CD8-positive, alpha-beta memory T cell (primary cell): ENCODE results near the gene MFAP1. TPM values are rescaled to one million over a fixed set of nuclear protein-coding genes. Genes with fewer than 3 reads are reported as not detected.

Source experiments
- CTCF ChIA-PET: fragments of 350-600 bp; sonication (Branson Sonifier 250); formaldehyde crosslinking; loops from one replicate; lab custom pipeline; 2021; ENCODE audit warnings: antibody characterized with exemption; lab: Charles Lee
- POLR2A ChIA-PET: fragments of 350-600 bp; sonication (Branson Sonifier 250); formaldehyde crosslinking; loops from one replicate; lab custom pipeline; 2021; ENCODE audit warnings: antibody characterized with exemption; lab: Charles Lee
- DNase-seq, 5 donors: peaks; one replicate each; pipeline versions ENCODE4 v3.0.0 to v3.0.0-alpha.2; 2020 to 2022; ENCODE audit warnings: mixed read lengths in 1 of 5
- H3K27ac ChIP-seq: one replicate; pipeline ENCODE4 v1.7.0; 2013; ENCODE audit warnings: low read depth, mild to moderate bottlenecking, low read length, moderate library complexity
- H3K27me3 ChIP-seq: 2 replicates; pipeline ENCODE4 v1.7.0; 2013; ENCODE audit warnings: low read length, mild to moderate bottlenecking; ENCODE audit not compliant: insufficient read depth, poor library complexity, severe bottlenecking
- H3K36me3 ChIP-seq: 2 replicates; pipeline ENCODE4 v1.7.0; 2013; ENCODE audit warnings: mild to moderate bottlenecking, low read length, moderate library complexity; ENCODE audit not compliant: insufficient read depth
- H3K4me1 ChIP-seq: 2 replicates; pipeline ENCODE4 v1.7.0; 2013; ENCODE audit warnings: mild to moderate bottlenecking, low read length, moderate library complexity; ENCODE audit not compliant: insufficient read depth
- H3K4me3 ChIP-seq: 2 replicates; pipeline ENCODE4 v1.7.0; 2013; ENCODE audit warnings: mild to moderate bottlenecking, low read length
- H3K9me3 ChIP-seq: 2 replicates; pipeline ENCODE4 v1.7.0; 2013; ENCODE audit warnings: mild to moderate bottlenecking, low read length
- H3K27ac Mint-ChIP-seq, 8 donors: one replicate each; pipeline ENCODE4 v1.8.0; 2020 to 2021; ENCODE audit warnings: mixed read lengths in 8 of 8, mild to moderate bottlenecking in 6 of 8, inconsistent platforms in 3 of 8, moderate library complexity in 3 of 8
- H3K27me3 Mint-ChIP-seq, 2 donors: one replicate each; pipeline ENCODE4 v1.8.0; 2020 to 2021; ENCODE audit warnings: mixed read lengths in 2 of 2, mild to moderate bottlenecking in 1 of 2, moderate library complexity in 1 of 2
- H3K36me3 Mint-ChIP-seq, 3 donors: one replicate each; pipeline ENCODE4 v1.8.0; 2020 to 2021; ENCODE audit warnings: mixed read lengths in 3 of 3, inconsistent platforms in 1 of 3, mild to moderate bottlenecking in 1 of 3
- H3K4me1 Mint-ChIP-seq, 3 donors: one replicate each; pipeline ENCODE4 v1.8.0; 2020 to 2021; ENCODE audit warnings: mixed read lengths in 3 of 3, inconsistent platforms in 1 of 3, mild to moderate bottlenecking in 1 of 3
- H3K4me3 Mint-ChIP-seq, 7 donors: one replicate each; pipeline ENCODE4 v1.8.0; 2020 to 2021; ENCODE audit warnings: mixed read lengths in 7 of 7, mild to moderate bottlenecking in 6 of 7, moderate library complexity in 4 of 7, inconsistent platforms in 2 of 7
- H3K9me3 Mint-ChIP-seq, 5 donors: one replicate each; pipeline ENCODE4 v1.8.0; 2020 to 2022; ENCODE audit warnings: mixed read lengths in 5 of 5, mild to moderate bottlenecking in 3 of 5, moderate library complexity in 2 of 5, inconsistent platforms in 1 of 5
- polyA plus RNA-seq: library from polyadenylated mRNA; unstranded; fragments of 300-500 nt; fragmentation: Illumina TruSeq; gene quantifications from one replicate; pipeline ENCODE4 v1.2.3, GENCODE V29; 2021
- total RNA-seq, 2 experiments: library from RNA; stranded (reverse); gene quantifications; one replicate each; pipeline ENCODE4 v1.2.3, GENCODE V29; 2021

The MFAP1 gene
- total and polyA plus RNA-seq, 3 experiments from 2014 or later: 16.8 to 50.1 (median 49.8) TPM

DNA sequence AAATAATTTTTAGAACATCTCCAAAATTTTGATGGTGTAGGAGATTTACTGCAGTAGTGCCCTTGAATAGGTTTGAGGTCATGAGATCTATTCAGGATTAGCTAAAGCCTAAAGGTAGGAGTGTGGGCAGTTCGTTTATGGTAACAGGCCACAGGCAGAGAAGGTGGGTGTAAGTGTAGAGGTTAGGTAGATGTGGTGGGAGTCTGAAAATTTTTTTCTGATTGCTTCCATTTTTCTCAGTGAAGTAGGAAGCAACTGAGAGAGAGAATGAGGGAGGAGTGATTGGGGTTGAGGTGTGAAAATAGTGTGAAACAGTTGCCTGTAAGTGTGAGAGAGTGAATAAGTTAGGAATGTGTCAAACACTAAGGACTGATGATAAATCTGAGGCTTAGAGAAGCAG, 45.5 kb downstream of the MFAP1 start:
- no peaks in the 10 kb centered on the region for H3K27me3 Mint-ChIP-seq
- H3K27ac Mint-ChIP-seq: peak overlapping the region in 3 of 8 donors; percentile 49 to 80 (median 67)
- Histone ChIP-seq H3K9me3 (no peaks in the 10 kb centered on the region), H3K27ac (no peak overlapping the region), H3K4me3 (no peak overlapping the region), H3K4me1 (peaks cover 16% of the 10 kb centered on the region), H3K27me3 (no peaks in the 10 kb centered on the region), H3K36me3 (no peaks in the 10 kb centered on the region)
- H3K36me3 Mint-ChIP-seq: peaks cover 0 to 5% (median 0%) of the 10 kb centered on the region in 3 donors
- POLR2A ChIA-PET: interaction anchor here (3.1 kb wide), 1 partner anchor 22 kb away, joined by 18 read pairs; the partner anchor contains the start of genes HYPK and SERINC4
- no peaks in the 10 kb centered on the region for H3K9me3 Mint-ChIP-seq
- no peak for DNase-seq
- CTCF ChIA-PET: interaction anchor here (1.1 to 1.6 kb wide), 2 partner anchors 9 to 10 kb away, joined by 4 to 11 read pairs; no protein-coding TSS in a partner anchor
- H3K4me3 Mint-ChIP-seq: peak overlapping the region in 4 of 7 donors; percentile 17 to 35 (median 22)
- H3K4me1 Mint-ChIP-seq: peaks cover 18 to 25% (median 18%) of the 10 kb centered on the region in 3 donors

DNA sequence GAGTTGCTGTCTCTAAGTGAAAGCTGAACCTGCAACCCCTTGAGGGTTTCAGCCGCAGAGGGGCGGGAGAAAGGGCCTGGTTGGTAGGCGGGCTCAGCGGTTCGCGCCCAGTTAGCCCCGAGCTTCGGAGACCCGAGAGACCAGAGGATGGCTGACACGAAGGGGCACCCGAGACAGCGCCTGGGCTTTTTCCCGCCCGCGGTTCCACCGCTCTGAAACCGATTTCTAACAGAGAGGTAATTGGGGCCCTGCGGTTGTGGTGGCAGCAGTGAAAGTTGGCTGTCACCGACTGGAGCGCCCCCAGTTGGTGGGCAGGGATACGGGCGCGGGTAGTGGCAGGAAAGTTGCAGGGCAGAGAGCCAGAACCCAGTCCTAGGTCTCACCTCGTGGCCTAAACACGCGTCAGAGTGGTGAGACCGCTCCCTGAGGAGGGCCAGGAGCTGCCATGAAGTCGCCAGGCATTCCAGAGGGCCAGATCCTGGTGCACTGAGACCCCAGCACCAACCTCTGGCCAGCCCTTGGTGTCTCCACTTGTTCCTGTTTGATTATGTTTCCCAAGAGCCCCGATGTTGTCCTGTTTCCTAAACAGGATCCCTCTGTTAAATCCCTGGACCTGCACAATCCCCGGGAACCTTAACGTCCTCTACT, 47.1 kb downstream of the MFAP1 start:
- peak; percentile 79 to 89 (median 85) for DNase-seq
- CTCF ChIA-PET: interaction anchor here (1.0 to 2.1 kb wide), 14 partner anchors 9 to 267 kb away, joined by 3 to 16 read pairs (median 5); partner anchors contain the start of genes PDIA3, SERF2 and SERINC4
- H3K4me3 Mint-ChIP-seq: peak overlapping the region; percentile 89 to 97 (median 94)
- Histone ChIP-seq H3K4me3 (peak overlapping the region; percentile 62), H3K9me3 (no peaks in the 10 kb centered on the region), H3K27me3 (no peaks in the 10 kb centered on the region), H3K36me3 (no peaks in the 10 kb centered on the region), H3K27ac (peak overlapping the region; percentile 49), H3K4me1 (peaks cover 16% of the 10 kb centered on the region)
- peak overlapping the region; percentile 83 to 96 (median 92) for H3K27ac Mint-ChIP-seq
- no peaks in the 10 kb centered on the region for H3K27me3 Mint-ChIP-seq
- POLR2A ChIA-PET: interaction anchor here (0.5 to 3.1 kb wide), 8 partner anchors 14 to 47 kb away, joined by 3 to 24 read pairs (median 7); partner anchors contain the start of genes HYPK, MFAP1, PDIA3 and SERF2
- peaks cover 18 to 25% (median 18%) of the 10 kb centered on the region in 3 donors for H3K4me1 Mint-ChIP-seq
- peaks cover 0 to 15% (median 0%) of the 10 kb centered on the region in 3 donors for H3K36me3 Mint-ChIP-seq
- no peaks in the 10 kb centered on the region for H3K9me3 Mint-ChIP-seq

DNA sequence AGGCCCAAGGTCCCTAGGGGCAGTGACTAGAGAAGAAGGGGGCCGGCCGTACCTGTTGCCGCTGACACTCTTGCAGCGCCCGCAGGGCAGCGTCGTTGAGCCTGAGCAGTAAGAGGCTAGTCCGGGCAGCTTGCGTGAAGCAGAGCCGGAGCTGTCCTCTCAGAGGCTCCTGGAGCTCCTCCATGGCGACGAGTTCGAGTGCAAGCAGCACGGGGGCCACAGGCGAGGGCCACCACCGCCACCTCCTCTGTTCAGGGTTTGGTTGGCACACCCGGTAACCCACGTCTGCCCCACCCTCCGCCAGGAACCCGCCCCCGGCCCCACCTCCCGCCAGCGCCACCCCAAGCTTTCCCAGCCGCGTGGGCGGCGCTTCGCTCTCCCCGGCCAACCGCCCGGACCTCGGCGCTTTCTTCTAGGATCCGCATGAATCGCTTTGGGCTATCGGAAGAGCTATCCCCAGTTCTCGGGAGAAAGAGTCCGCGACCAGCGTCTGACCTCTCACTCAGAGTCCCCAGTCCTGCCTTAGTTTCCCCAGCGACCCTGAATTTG, 47.7 kb downstream of the MFAP1 start, which contains the start of gene ELL3:
ELL3 (minus strand) TSS at position 249 of the 549 bp plus-strand sequence; CDS start at position 184, 65 bp downstream.
- CTCF ChIA-PET: interaction anchor here (1.0 to 2.1 kb wide), 14 partner anchors 10 to 266 kb away, joined by 3 to 16 read pairs (median 5); partner anchors contain the start of genes PDIA3, SERF2 and SERINC4
- Mint-ChIP-seq H3K27me3 (no peaks in the 10 kb centered on the region), H3K9me3 (no peaks in the 10 kb centered on the region), H3K27ac (peak within 1 kb of the TSS; percentile 83 to 96 (median 92)), H3K4me3 (peak within 1 kb of the TSS; percentile 89 to 97 (median 94)), H3K4me1 (peaks cover 18 to 25% (median 18%) of the 10 kb centered on the region in 3 donors), H3K36me3 (peaks cover 0 to 21% (median 2%) of the 10 kb centered on the region in 3 donors)
- Histone ChIP-seq H3K4me3 (peak within 1 kb of the TSS; percentile 62), H3K4me1 (peaks cover 16% of the 10 kb centered on the region), H3K27me3 (no peaks in the 10 kb centered on the region), H3K9me3 (no peaks in the 10 kb centered on the region), H3K36me3 (peaks cover 3% of the 10 kb centered on the region), H3K27ac (peak within 1 kb of the TSS; percentile 49)
- POLR2A ChIA-PET: interaction anchor here (0.6 to 3.1 kb wide), 7 partner anchors 14 to 48 kb away, joined by 3 to 24 read pairs (median 8); partner anchors contain the start of genes HYPK, MFAP1, PDIA3 and SERF2
- peak in 4 of 5 donors; percentile 73 to 84 (median 74) for DNase-seq

DNA sequence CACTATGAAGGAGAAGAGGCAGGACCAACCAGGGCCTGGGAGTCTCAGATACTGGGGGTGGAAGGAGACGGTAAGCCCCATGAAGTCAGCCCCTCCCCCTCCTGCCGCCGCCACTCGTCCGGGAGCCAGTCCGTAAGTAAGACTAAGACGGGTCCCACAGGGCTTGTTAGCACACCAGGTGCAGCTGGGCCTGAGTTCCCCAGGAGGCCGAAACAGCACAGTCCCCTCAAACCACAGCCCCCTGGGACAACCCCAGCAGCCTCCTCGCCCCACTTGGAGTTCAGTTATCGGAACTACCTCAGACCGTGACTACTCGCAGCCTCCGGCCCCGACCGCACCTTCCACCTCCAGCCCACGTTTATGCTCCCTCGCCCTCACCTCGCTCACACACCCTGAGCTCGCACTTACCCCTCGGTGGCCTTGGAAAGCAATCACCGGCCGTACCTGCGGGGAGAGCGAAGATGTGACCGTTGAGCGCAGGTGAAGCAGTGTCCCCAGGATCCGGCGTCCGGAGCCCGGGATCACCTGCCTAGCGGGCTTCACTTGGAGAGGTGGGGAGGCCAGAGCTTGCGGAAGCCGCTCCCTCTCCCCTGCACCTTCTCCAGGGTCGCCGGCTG, 48.3 kb downstream of the MFAP1 start:
- Mint-ChIP-seq H3K4me1 (peaks cover 18 to 25% (median 18%) of the 10 kb centered on the region in 3 donors), H3K27me3 (no peaks in the 10 kb centered on the region), H3K4me3 (peak overlapping the region; percentile 89 to 97 (median 94)), H3K9me3 (no peaks in the 10 kb centered on the region), H3K27ac (peak overlapping the region in 7 of 8 donors; percentile 54 to 96 (median 80)), H3K36me3 (peaks cover 0 to 27% (median 2%) of the 10 kb centered on the region in 3 donors)
- POLR2A ChIA-PET: interaction anchor here (1.4 to 3.1 kb wide), 5 partner anchors 15 to 48 kb away, joined by 6 to 24 read pairs (median 9); partner anchors contain the start of genes HYPK, MFAP1, PDIA3 and SERF2
- Histone ChIP-seq H3K27ac (no peak overlapping the region), H3K4me1 (peaks cover 16% of the 10 kb centered on the region), H3K27me3 (no peaks in the 10 kb centered on the region), H3K9me3 (no peaks in the 10 kb centered on the region), H3K4me3 (peak overlapping the region; percentile 62), H3K36me3 (peaks cover 9% of the 10 kb centered on the region)
- CTCF ChIA-PET: interaction anchor here (1.0 to 1.8 kb wide), 10 partner anchors 12 to 266 kb away, joined by 3 to 16 read pairs (median 5); partner anchors contain the start of gene SERF2
- peak in 3 of 5 donors; percentile 19 to 58 (median 21) for DNase-seq

DNA sequence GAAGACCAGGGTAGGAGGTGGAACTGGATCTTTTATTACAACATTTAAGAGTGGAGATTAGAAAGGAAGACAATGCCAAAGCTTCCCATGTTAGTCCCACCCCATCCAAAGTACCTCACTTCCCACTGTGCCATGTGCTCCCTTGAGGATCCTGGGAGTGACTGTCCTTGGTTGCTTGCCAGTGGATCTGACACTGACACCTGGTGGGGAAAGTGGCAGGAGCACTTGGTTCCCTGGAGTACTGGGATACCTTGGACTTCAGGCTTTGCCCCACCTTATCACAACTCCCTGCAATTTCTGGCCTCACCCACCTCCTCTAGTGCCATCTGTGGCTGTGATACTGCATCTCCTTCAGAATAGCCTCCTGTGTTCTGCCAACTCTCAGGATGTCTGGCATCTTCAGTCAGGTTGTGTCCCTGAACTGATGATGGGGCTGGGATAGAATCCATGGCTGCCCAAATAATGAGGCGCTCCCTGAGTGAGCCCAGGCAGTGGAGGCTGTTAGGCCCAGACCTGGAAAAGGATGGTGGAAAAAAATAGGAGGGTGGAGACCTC, 49.0 kb downstream of the MFAP1 start:
- no peaks in the 10 kb centered on the region for H3K9me3 Mint-ChIP-seq
- Histone ChIP-seq H3K4me1 (peaks cover 16% of the 10 kb centered on the region), H3K27ac (no peak overlapping the region), H3K36me3 (peaks cover 15% of the 10 kb centered on the region), H3K27me3 (no peaks in the 10 kb centered on the region), H3K9me3 (no peaks in the 10 kb centered on the region), H3K4me3 (no peak overlapping the region)
- no peak for DNase-seq
- H3K4me1 Mint-ChIP-seq: peaks cover 16 to 25% (median 18%) of the 10 kb centered on the region in 3 donors
- no peaks in the 10 kb centered on the region for H3K27me3 Mint-ChIP-seq
- peak overlapping the region; percentile 66 to 97 (median 94) for H3K4me3 Mint-ChIP-seq
- H3K27ac Mint-ChIP-seq: peak overlapping the region in 7 of 8 donors; percentile 71 to 92 (median 83)
- CTCF ChIA-PET: no interaction called here
- H3K36me3 Mint-ChIP-seq: peaks cover 0 to 33% (median 7%) of the 10 kb centered on the region in 3 donors
- POLR2A ChIA-PET: interaction anchor here (1.4 to 2.1 kb wide), 2 partner anchors 16 to 26 kb away, joined by 4 to 24 read pairs; partner anchors contain the start of gene SERF2

DNA sequence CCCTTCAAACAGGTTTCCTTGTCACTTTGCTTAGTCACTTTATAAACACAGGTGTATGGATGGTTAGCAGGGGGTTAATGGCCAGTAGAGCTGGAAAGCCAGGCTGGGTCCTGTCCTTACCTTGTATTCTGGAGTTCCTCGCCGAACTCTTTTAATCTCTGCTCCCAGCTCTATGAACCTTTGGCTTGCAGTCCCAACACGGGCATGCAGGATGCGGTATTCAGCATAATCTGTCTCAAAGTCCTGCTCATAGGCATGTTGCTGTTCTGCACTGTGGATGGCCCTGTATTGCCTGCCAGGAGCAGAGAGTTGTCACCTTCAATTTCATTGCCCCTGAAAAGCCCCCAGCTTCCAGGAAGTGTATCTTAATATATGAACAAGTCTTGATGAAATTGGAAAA, 50.4 kb downstream of the MFAP1 start:
- no peaks in the 10 kb centered on the region for H3K27me3 Mint-ChIP-seq
- Histone ChIP-seq H3K36me3 (peaks cover 28% of the 10 kb centered on the region), H3K4me3 (no peak overlapping the region), H3K27me3 (no peaks in the 10 kb centered on the region), H3K4me1 (peaks cover 16% of the 10 kb centered on the region), H3K9me3 (no peaks in the 10 kb centered on the region), H3K27ac (no peak overlapping the region)
- CTCF ChIA-PET: no interaction called here
- no peak for DNase-seq
- peak overlapping the region in 1 of 7 donors; percentile 94 for H3K4me3 Mint-ChIP-seq
- no peaks in the 10 kb centered on the region for H3K9me3 Mint-ChIP-seq
- peaks cover 13 to 26% (median 14%) of the 10 kb centered on the region in 3 donors for H3K4me1 Mint-ChIP-seq
- POLR2A ChIA-PET: interaction anchor here (1.4 kb wide), 1 partner anchor 24 kb away, joined by 4 read pairs; no protein-coding TSS in a partner anchor
- peaks cover 0 to 47% (median 14%) of the 10 kb centered on the region in 3 donors for H3K36me3 Mint-ChIP-seq
- peak overlapping the region in 6 of 8 donors; percentile 44 to 92 (median 74) for H3K27ac Mint-ChIP-seq

DNA sequence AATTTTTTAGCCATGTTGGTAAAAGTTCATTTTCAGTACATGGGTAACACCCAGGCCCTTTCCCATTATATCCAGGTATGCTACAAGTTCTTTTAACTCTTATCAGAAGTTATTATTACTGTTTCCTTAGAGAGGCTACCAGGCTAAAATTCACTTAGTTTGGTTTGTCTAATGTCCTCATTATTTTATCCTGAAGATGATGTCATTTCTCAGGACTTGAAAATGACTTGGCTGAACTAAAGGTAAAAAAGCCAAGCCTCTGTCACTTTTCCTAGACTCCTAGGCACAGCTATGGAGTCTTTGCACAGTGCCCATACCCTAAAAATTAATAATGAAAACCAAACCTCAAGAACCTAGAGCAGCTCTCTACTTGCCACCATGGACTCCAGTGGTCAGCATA, 51.9 kb downstream of the MFAP1 start:
- Mint-ChIP-seq H3K27me3 (no peaks in the 10 kb centered on the region), H3K27ac (peak overlapping the region in 1 of 8 donors; percentile 39), H3K36me3 (peaks cover 0 to 61% (median 18%) of the 10 kb centered on the region in 3 donors), H3K4me3 (no peak overlapping the region), H3K9me3 (no peaks in the 10 kb centered on the region), H3K4me1 (peaks cover 7 to 17% (median 9%) of the 10 kb centered on the region in 3 donors)
- no peak for DNase-seq
- no peaks in the 10 kb centered on the region for H3K27me3 ChIP-seq
- H3K9me3 ChIP-seq: no peaks in the 10 kb centered on the region
- H3K4me1 ChIP-seq: peaks cover 8% of the 10 kb centered on the region
- peaks cover 30% of the 10 kb centered on the region for H3K36me3 ChIP-seq
- ChIA-PET CTCF (no interaction called here), POLR2A (no interaction called here)
- H3K4me3 ChIP-seq: no peak overlapping the region
- H3K27ac ChIP-seq: no peak overlapping the region
